IMR-90 (cell line): ENCODE measurements around the gene AFMID. TPM values are rescaled to one million over a fixed set of nuclear protein-coding genes. Genes with fewer than 3 reads are reported as not detected.

Experiments
- ATAC-seq: fragments of 200-7000 bp; cut with Tn5 transposase; 2 replicates; pipeline ENCODE4 v1.9.1; 2020; ENCODE audit warnings: low read depth, mild to moderate bottlenecking, moderate library complexity
- BruUV-seq: library from RNA; stranded (reverse); fragments of 400-500 nt; replicated peaks from 2 replicates; lab custom pipeline; 2021; lab: Mats Ljungman, UMichigan
- CTCF ChIA-PET: fragments of 300-600 bp; formaldehyde crosslinking; extraction: SDS; loops from one replicate; lab custom pipeline; 2021; ENCODE audit warnings: antibody characterized with exemption; lab: Yijun Ruan, JAX
- POLR2A ChIA-PET: fragments of 300-600 bp; sonication (Branson Sonifier 250); formaldehyde crosslinking; loops from one replicate; lab custom pipeline; 2022; ENCODE audit warnings: antibody characterized with exemption; ENCODE audit not compliant: unreplicated experiment; lab: Charles Lee
- DNase-seq: peaks from one replicate; pipeline ENCODE4 v3.0.0; 2013
- H2AFZ ChIP-seq: replicated peaks from 2 replicates; pipeline ENCODE3; 2013; ENCODE audit warnings: low read length, mild to moderate bottlenecking; ENCODE audit not compliant: poor library complexity
- H2AK5ac ChIP-seq: 2 replicates; pipeline ENCODE4 v1.6.1; 2013; ENCODE audit warnings: low read depth, low read length, inconsistent platforms
- H2AK9ac ChIP-seq: replicated peaks from 2 replicates; pipeline ENCODE3; 2013; ENCODE audit warnings: mild to moderate bottlenecking, low read depth, low read length, moderate library complexity; ENCODE audit not compliant: poor library complexity
- H2BK120ac ChIP-seq: 2 replicates; pipeline ENCODE4 v1.6.1; 2013; ENCODE audit warnings: low read depth, low read length, inconsistent platforms
- H2BK15ac ChIP-seq: 3 replicates; pipeline ENCODE4 v1.6.1; 2013; ENCODE audit warnings: low read depth, low read length, inconsistent platforms
- H2BK20ac ChIP-seq: 2 replicates; pipeline ENCODE4 v1.6.1; 2013; ENCODE audit warnings: low read depth, mild to moderate bottlenecking, inconsistent platforms, low read length, moderate library complexity
- H2BK5ac ChIP-seq: 2 replicates; pipeline ENCODE4 v1.6.1; 2013; ENCODE audit warnings: mild to moderate bottlenecking, low read depth, low read length, inconsistent platforms; ENCODE audit not compliant: poor library complexity, severe bottlenecking
- H3K14ac ChIP-seq: replicated peaks from 2 replicates; pipeline ENCODE4 v1.6.1; 2013; ENCODE audit warnings: low read depth, low read length, inconsistent platforms
- H3K18ac ChIP-seq: 2 replicates; pipeline ENCODE4 v1.6.1; 2013; ENCODE audit warnings: low read depth, low read length, control low read depth
- H3K23ac ChIP-seq: 2 replicates; pipeline ENCODE4 v1.6.1; 2013; ENCODE audit warnings: low read depth, low read length, inconsistent platforms
- H3K27ac ChIP-seq: 2 replicates; pipeline ENCODE4 v1.5.1; 2013; ENCODE audit warnings: mild to moderate bottlenecking, control low read depth, low read length; ENCODE audit not compliant: insufficient read depth
- H3K27me3 ChIP-seq: 2 replicates; pipeline ENCODE4 v1.6.1; 2013; ENCODE audit warnings: low read length; ENCODE audit not compliant: control insufficient read depth, insufficient read depth
- H3K36me3 ChIP-seq: 2 replicates; pipeline ENCODE4 v1.6.1; 2013; ENCODE audit warnings: low read length, mixed read lengths; ENCODE audit not compliant: control insufficient read depth, insufficient read depth
- H3K4ac ChIP-seq: 2 replicates; pipeline ENCODE4 v1.6.1; 2013; ENCODE audit warnings: low read depth, low read length, inconsistent platforms
- H3K4me1 ChIP-seq: 2 replicates; pipeline ENCODE4 v1.6.1; 2013; ENCODE audit warnings: low read length, mixed read lengths; ENCODE audit not compliant: control insufficient read depth, insufficient read depth
- H3K4me2 ChIP-seq: 2 replicates; pipeline ENCODE4 v1.6.1; 2013; ENCODE audit warnings: low read depth, mild to moderate bottlenecking, control low read depth, low read length, moderate library complexity
- H3K4me3 ChIP-seq: 2 replicates; pipeline ENCODE4 v1.5.1; 2013; ENCODE audit warnings: low read depth, mild to moderate bottlenecking, control low read depth, low read length, moderate library complexity; ENCODE audit not compliant: insufficient read depth
- H3K56ac ChIP-seq: 2 replicates; pipeline ENCODE4 v1.6.1; 2013; ENCODE audit warnings: low read length, inconsistent platforms; ENCODE audit not compliant: insufficient read depth; ENCODE audit errors: extremely low read depth
- H3K79me1 ChIP-seq, 2 experiments: 2 replicates each; pipeline ENCODE4 v1.6.1; 2013; ENCODE audit warnings: low read length in 2 of 2, inconsistent platforms in 1 of 2, low read depth in 1 of 2
- H3K9ac ChIP-seq: 2 replicates; pipeline ENCODE4 v1.6.1; 2013; ENCODE audit warnings: low read depth, low read length, control low read depth
- H3K9me1 ChIP-seq: 2 replicates; pipeline ENCODE4 v1.6.1; 2013; ENCODE audit warnings: low read length, inconsistent platforms; ENCODE audit not compliant: insufficient read depth
- H3K9me3 ChIP-seq: 2 replicates; pipeline ENCODE4 v1.6.1; 2013; ENCODE audit warnings: low read length; ENCODE audit not compliant: control insufficient read depth, insufficient read depth
- H4K20me1 ChIP-seq: 2 replicates; pipeline ENCODE4 v1.6.1; 2013; ENCODE audit warnings: low read length, inconsistent platforms; ENCODE audit not compliant: insufficient read depth
- H4K5ac ChIP-seq: 2 replicates; pipeline ENCODE4 v1.6.1; 2013; ENCODE audit warnings: mild to moderate bottlenecking, low read depth, low read length, control low read depth
- H4K8ac ChIP-seq, 2 experiments: 2 replicates each; pipeline ENCODE4 v1.6.1; 2013; ENCODE audit warnings: low read depth in 2 of 2, low read length in 2 of 2, control low read depth in 1 of 2, inconsistent platforms in 1 of 2
- H4K91ac ChIP-seq: 2 replicates; pipeline ENCODE4 v1.6.1; 2013; ENCODE audit warnings: low read depth, low read length, inconsistent platforms; ENCODE audit not compliant: insufficient read depth
- BHLHE40 ChIP-seq: fragments of 150-350 bp; IDR thresholded peaks from 2 replicates; pipeline ENCODE4 v1.6.1; 2016; ENCODE audit warnings: mild to moderate bottlenecking, low read depth, low read length
- CEBPB ChIP-seq: IDR thresholded peaks from 2 replicates; pipeline ENCODE4 v1.6.1; 2012; ENCODE audit warnings: low read depth, low read length, improper control_type of control experiment
- CHD1 ChIP-seq: IDR thresholded peaks from 2 replicates; pipeline ENCODE4 v1.6.1; 2012; ENCODE audit warnings: low read depth, low read length, improper control_type of control experiment
- FOS ChIP-seq: fragments of 150-350 bp; IDR thresholded peaks from 2 replicates; pipeline ENCODE4 v1.6.1; 2016; ENCODE audit warnings: low read depth, low read length
- MAZ ChIP-seq: IDR thresholded peaks from 2 replicates; pipeline ENCODE4 v1.6.1; 2012; ENCODE audit warnings: low read depth, mild to moderate bottlenecking, low read length, improper control_type of control experiment, moderate library complexity, borderline replicate concordance
- MXI1 ChIP-seq: IDR thresholded peaks from 2 replicates; pipeline ENCODE4 v1.6.1; 2012; ENCODE audit warnings: low read depth, mild to moderate bottlenecking, low read length, moderate library complexity, borderline replicate concordance
- NFE2L2 ChIP-seq: fragments of 150-350 bp; IDR thresholded peaks from 2 replicates; pipeline ENCODE4 v1.6.1; 2016; ENCODE audit warnings: low read depth, mild to moderate bottlenecking, low read length
- POLR2A ChIP-seq: IDR thresholded peaks from 2 replicates; pipeline ENCODE4 v1.6.1; 2012; ENCODE audit warnings: mild to moderate bottlenecking, low read depth, low read length
- RAD21 ChIP-seq: IDR thresholded peaks from 2 replicates; pipeline ENCODE4 v1.6.1; 2012; ENCODE audit warnings: low read length, improper control_type of control experiment
- RCOR1 ChIP-seq: IDR thresholded peaks from 2 replicates; pipeline ENCODE4 v1.6.1; 2012; ENCODE audit warnings: mild to moderate bottlenecking, low read length, improper control_type of control experiment; ENCODE audit not compliant: insufficient replicate concordance
- SMC3 ChIP-seq: fragments of 150-350 bp; IDR thresholded peaks from 2 replicates; pipeline ENCODE4 v1.6.1; 2016; ENCODE audit warnings: low read depth, mild to moderate bottlenecking, antibody characterized with exemption, low read length, moderate library complexity
- WGBS, 2 experiments: methylation state at CpG; one replicate each; pipeline versions ENCODE4 v1.1.5 to v1.1.7; 2013; ENCODE audit warnings: missing lambda C conversion rate in 2 of 2; ENCODE audit not compliant: insufficient read length in 1 of 2; ENCODE audit errors: extremely low coverage in 2 of 2; 5-methylcytosine and 5-hydroxymethylcytosine counted together
- dilution Hi-C: fragments of 300-500 bp; cut with HindIII; formaldehyde crosslinking; loops from one replicate; pipeline ENCODE4 v1.14.3; 2018; ENCODE audit warnings: low sequenced_read_pairs; ENCODE audit not compliant: unreplicated experiment
- in situ Hi-C: fragments of 300-500 bp; cut with MboI; formaldehyde crosslinking; loops from 3 replicates; pipeline ENCODE4 v1.14.3; 2019; ENCODE audit warnings: low sequenced_read_pairs, inconsistent platforms, mixed read lengths
- intact Hi-C: fragments of 100-400 bp; cut with micrococcal nuclease; formaldehyde crosslinking; loops from 2 replicates; pipeline ENCODE4 v1.10.0; 2022
- polyA plus RNA-seq, 3 experiments: library from polyadenylated mRNA; depleted of rRNA; stranded (reverse); fragments of >200 nt; gene quantifications; 2 replicates each; pipeline ENCODE4 v1.2.3, GENCODE V29; 2012; ENCODE audit warnings: low replicate concordance in 1 of 3
- total RNA-seq: library from RNA; depleted of rRNA; stranded (reverse); fragments of >200 nt; gene quantifications from 2 replicates; pipeline ENCODE4 v1.2.3, GENCODE V29; 2012
- TF ChIP-seq, protein P1 (sequence below): conservative IDR thresholded peaks from 2 replicates; pipeline ENCODE4 v1.5.1; 2012; ENCODE audit warnings: mild to moderate bottlenecking, low read depth, low read length, improper control_type of control experiment
- TF ChIP-seq, protein P2 (sequence below): fragments of 150-350 bp; IDR thresholded peaks from 2 replicates; pipeline ENCODE4 v1.6.1; 2017; ENCODE audit warnings: mild to moderate bottlenecking, antibody characterized with exemption, low read length, low read depth

Gene AFMID
- total and polyA plus RNA-seq, 2 of the 4 experiments (the other 2 are of a cell fraction): 41.0 to 65.1 TPM

DNA sequence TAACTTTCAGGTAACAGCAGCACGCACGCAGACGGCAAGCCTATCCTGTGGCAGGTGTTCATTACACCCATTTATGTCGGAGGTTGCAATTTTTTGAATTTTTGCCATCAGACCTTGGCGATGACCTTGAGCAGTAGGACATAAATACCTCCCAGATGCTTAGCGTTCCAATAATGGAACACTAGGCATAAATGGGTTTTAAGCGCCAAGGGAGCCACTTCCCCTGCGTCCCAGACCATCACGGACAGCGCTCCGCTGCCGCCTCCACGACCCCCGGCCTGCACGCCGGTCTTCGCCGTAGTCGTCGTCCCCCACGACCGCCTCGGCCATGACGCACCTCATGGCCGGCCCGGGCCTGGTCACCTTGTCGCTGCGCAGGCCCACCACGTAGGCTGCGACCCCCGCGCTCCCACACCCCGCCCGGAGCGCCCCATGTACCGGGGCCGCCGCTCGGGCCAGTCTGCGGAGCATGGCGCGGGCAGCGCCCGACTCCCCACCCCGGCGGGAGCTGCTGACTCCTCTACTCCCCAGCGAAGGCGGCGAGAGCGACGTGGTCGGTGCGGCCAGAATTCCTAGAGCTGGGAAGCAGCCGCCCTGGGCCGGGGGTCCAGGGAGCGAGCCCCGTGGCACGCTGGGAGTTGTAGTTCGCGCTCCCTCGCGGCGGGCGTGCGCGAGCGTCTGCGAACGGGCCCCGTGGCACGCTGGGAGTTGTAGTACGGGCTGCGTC is 66.9 kb downstream of the AFMID start:
- BruUV-seq: no TSS peak
- peak overlapping the region; percentile 79 for H3K4ac ChIP-seq
- TF ChIP-seq, protein P1, sequence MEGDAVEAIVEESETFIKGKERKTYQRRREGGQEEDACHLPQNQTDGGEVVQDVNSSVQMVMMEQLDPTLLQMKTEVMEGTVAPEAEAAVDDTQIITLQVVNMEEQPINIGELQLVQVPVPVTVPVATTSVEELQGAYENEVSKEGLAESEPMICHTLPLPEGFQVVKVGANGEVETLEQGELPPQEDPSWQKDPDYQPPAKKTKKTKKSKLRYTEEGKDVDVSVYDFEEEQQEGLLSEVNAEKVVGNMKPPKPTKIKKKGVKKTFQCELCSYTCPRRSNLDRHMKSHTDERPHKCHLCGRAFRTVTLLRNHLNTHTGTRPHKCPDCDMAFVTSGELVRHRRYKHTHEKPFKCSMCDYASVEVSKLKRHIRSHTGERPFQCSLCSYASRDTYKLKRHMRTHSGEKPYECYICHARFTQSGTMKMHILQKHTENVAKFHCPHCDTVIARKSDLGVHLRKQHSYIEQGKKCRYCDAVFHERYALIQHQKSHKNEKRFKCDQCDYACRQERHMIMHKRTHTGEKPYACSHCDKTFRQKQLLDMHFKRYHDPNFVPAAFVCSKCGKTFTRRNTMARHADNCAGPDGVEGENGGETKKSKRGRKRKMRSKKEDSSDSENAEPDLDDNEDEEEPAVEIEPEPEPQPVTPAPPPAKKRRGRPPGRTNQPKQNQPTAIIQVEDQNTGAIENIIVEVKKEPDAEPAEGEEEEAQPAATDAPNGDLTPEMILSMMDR: no peak
- TF ChIP-seq MXI1: peak; percentile 20; the same call in 1 of the 2 replicates
- no peak for TF ChIP-seq CEBPB
- TF ChIP-seq, protein P2, sequence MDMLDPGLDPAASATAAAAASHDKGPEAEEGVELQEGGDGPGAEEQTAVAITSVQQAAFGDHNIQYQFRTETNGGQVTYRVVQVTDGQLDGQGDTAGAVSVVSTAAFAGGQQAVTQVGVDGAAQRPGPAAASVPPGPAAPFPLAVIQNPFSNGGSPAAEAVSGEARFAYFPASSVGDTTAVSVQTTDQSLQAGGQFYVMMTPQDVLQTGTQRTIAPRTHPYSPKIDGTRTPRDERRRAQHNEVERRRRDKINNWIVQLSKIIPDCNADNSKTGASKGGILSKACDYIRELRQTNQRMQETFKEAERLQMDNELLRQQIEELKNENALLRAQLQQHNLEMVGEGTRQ: peak; percentile 69
- TF ChIP-seq RAD21: no peak
- TF ChIP-seq NFE2L2: no peak
- TF ChIP-seq FOS: no peak
- TF ChIP-seq SMC3: no peak
- 0 out of 2 replicates have a peak, but pooled peaks have one; percentile 48 for TF ChIP-seq POLR2A
- TF ChIP-seq MAZ: peak; percentile 73; the same call in 1 of the 2 replicates
- TF ChIP-seq RCOR1: no peak
- TF ChIP-seq BHLHE40: no peak
- no peak for TF ChIP-seq CHD1
- H3K9me1 ChIP-seq: 0 out of 2 replicates have a peak, but pooled peaks cover 6% of the 10 kb centered on the region
- DNase-seq (peak; percentile 76), ATAC-seq (peak; percentile 92)
- no peaks in the 10 kb centered on the region for H3K9me3 ChIP-seq
- no peaks in the 10 kb centered on the region for H4K20me1 ChIP-seq
- WGBS, 2 experiments: 4% methylated on average over 29 of the region's 73 CpGs; no CpG with 5 or more reads in 1 of the 2 experiments
- H3K14ac ChIP-seq: peak overlapping the region; percentile 54
- H3K56ac ChIP-seq: peak overlapping the region; percentile 49
- peak overlapping the region; percentile 9; the same call in 1 of the 2 replicates for H2BK120ac ChIP-seq
- peak overlapping the region; percentile 80 for H3K27ac ChIP-seq
- dilution Hi-C loops (no loop called here), in situ Hi-C loops (no loop called here), intact Hi-C loops (loop anchor here (10.0 kb wide), 1 partner anchor 451 kb away; no protein-coding TSS in a partner anchor)
- H3K27me3 ChIP-seq: peaks cover 8% of the 10 kb centered on the region; the same call in 1 of the 2 replicates
- H3K18ac ChIP-seq: peak overlapping the region; percentile 9
- peak overlapping the region; percentile 93 for H2AK9ac ChIP-seq
- H2BK20ac ChIP-seq: no peak overlapping the region
- H2AK5ac ChIP-seq: peak overlapping the region; percentile 83
- POLR2A ChIA-PET: interaction anchor here (0.5 to 0.6 kb wide), 2 partner anchors 145 to 163 kb away, joined by 4 to 5 read pairs; no protein-coding TSS in a partner anchor
- no peaks in the 10 kb centered on the region for H3K36me3 ChIP-seq
- peak overlapping the region; percentile 83 for H4K5ac ChIP-seq
- peaks cover 0 to 4% of the 10 kb centered on the region in 2 experiments; a peak in 1 of 4 replicates for H3K79me1 ChIP-seq
- H3K4me1 ChIP-seq: peaks cover 6% of the 10 kb centered on the region
- H2BK15ac ChIP-seq: no peak overlapping the region
- H3K9ac ChIP-seq: peak overlapping the region; percentile 84
- H4K8ac ChIP-seq: peak overlapping the region; percentile 94
- H3K4me2 ChIP-seq: peak overlapping the region; percentile 89
- peak overlapping the region; percentile 69 for H2BK5ac ChIP-seq
- H4K91ac ChIP-seq: peak overlapping the region; percentile 51; the same call in 1 of the 2 replicates
- CTCF ChIA-PET: interaction anchor here (0.8 to 1.1 kb wide), 2 partner anchors 168 to 583 kb away, joined by 3 to 5 read pairs; no protein-coding TSS in a partner anchor
- peak overlapping the region; percentile 52; the same call in 1 of the 2 replicates for H3K23ac ChIP-seq
- H3K4me3 ChIP-seq: peak overlapping the region; percentile 76
- peak overlapping the region; percentile 100 for H2AFZ ChIP-seq
